GM19238 (cell line): ENCODE data around the gene EXOC6B.

Experiments
- DNase-seq: peaks from one replicate; pipeline ENCODE4 v3.0.0; 2011; ENCODE audit warnings: low spot score; ENCODE audit not compliant: insufficient read length

The EXOC6B gene

DNA sequence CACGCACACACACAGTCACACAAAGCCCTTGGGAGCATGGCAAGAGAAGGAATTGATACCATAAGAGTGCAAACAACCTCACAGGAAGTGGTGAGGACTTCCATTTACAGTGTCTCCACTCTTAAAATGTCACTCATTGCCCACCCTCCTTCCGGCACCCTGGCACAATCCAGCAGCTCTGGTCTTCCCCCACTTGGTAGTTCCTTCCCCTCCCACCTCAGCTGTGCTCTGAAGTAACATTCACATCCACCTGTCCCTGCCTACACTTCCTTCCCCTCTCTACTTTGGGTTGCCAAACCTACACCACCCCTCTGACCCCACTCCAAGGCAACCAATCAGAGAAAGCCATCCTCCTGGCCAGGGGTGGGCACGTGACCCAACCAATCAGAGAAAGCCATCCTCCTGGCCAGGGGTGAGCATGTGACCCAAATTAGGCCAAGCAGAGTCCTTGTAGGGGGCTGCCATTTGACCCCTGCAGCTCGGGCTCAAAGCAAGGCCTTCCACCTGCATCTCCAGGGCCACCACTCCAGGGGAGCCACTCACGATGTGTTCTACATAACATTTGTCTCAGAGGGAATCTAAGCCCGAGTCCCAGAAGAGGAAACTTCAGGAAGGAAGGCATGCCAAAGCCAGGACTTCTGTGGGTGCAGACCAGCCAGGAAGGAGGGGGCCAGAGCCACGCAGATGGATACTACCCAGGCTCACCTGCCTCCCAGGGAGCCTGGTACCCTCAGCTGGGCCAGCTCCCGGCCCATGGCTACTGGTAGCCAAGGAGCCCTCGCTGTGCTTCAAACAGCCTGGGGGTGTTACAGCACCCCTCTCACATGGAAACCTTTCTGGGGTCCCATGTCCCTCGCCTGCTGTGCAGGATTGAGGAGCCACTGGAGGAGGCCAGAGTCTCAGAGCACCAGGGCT lies 699.4 kb downstream of the EXOC6B start:
- no peak for DNase-seq
